Breast epithelium (tissue), 4 donors: ENCODE measurements around the gene KAT6B. TPM values are rescaled to one million over a fixed set of nuclear protein-coding genes. Genes with fewer than 3 reads are reported as not detected.
A peak's percentile ranks its signal among the peaks of the same experiment; 100 is the strongest.

Experiments
- DNase-seq, 2 donors: peaks; one replicate each; pipeline ENCODE4 v3.0.0-alpha.2; 2019; ENCODE audit warnings: low spot score in 2 of 2
- H3K27ac ChIP-seq, 2 donors: fragments of 200-600 bp; sonication (generic) in 1 of 2; one replicate each; pipeline ENCODE4 v1.5.1; 2016 to 2019; ENCODE audit warnings: mild to moderate bottlenecking in 1 of 2
- H3K27me3 ChIP-seq, 2 donors: fragments of 200-600 bp; sonication (generic) in 1 of 2; one replicate each; pipeline versions ENCODE4 v1.5.1 to v1.6.0; 2017 to 2019; ENCODE audit warnings: control low read depth in 1 of 2, mild to moderate bottlenecking in 1 of 2
- H3K36me3 ChIP-seq: fragments of 200-600 bp; one replicate; pipeline ENCODE4 v1.5.1; 2019
- H3K4me1 ChIP-seq, 2 donors: fragments of 200-600 bp; sonication (generic); one replicate each; pipeline ENCODE4 v1.5.1; 2016 to 2019; ENCODE audit warnings: control low read depth in 1 of 2
- H3K4me3 ChIP-seq, 3 donors: fragments of 200-600 bp; sonication (generic); 1 replicate in 2 of 3; 2 replicates in 1 of 3; pipeline ENCODE4 v1.5.1; 2016 to 2019; ENCODE audit warnings: mild to moderate bottlenecking in 3 of 3, moderate library complexity in 2 of 3
- H3K9me3 ChIP-seq, 2 donors: fragments of 200-600 bp; sonication (generic) in 1 of 2; one replicate each; pipeline ENCODE4 v1.5.1; 2016 to 2019; ENCODE audit warnings: control low read depth in 1 of 2
- CTCF ChIP-seq, 3 donors: fragments of 450-650 bp; IDR thresholded peaks; one replicate each; pipeline ENCODE4 v1.5.1; 2016 to 2017; ENCODE audit warnings: antibody characterized with exemption in 3 of 3, mild to moderate bottlenecking in 3 of 3, moderate library complexity in 3 of 3
- POLR2A ChIP-seq: fragments of 450-650 bp; IDR thresholded peaks from one replicate; pipeline ENCODE4 v1.6.1; 2016; ENCODE audit warnings: antibody characterized with exemption, mild to moderate bottlenecking, moderate library complexity
- POLR2AphosphoS5 ChIP-seq, 3 donors: sonication (generic); formaldehyde crosslinking; IDR thresholded peaks; one replicate each; pipeline ENCODE4 v1.6.1; 2017; ENCODE audit warnings: antibody characterized with exemption in 3 of 3
- intact Hi-C: fragments of 100-400 bp; cut with DNase I; formaldehyde crosslinking; loops from one replicate; pipeline ENCODE4 v1.15.1; 2023; ENCODE audit warnings: low total_unique reads
- total RNA-seq, 3 donors: library from RNA; depleted of rRNA; stranded (reverse); fragments of >200 nt; gene quantifications; one replicate each; pipeline ENCODE4 v1.1.0, GENCODE V29; 2016

The KAT6B gene
- total RNA-seq, 3 donors from 2014 or later, result 46.2 to 90.3 (median 55.7) TPM

- H3K27me3 ChIP-seq, result no peaks in the 10 kb centered on the region
- no peaks in the 10 kb centered on the region for H3K36me3 ChIP-seq
- intact Hi-C loops, result no loop called here
- no peak for TF ChIP-seq POLR2AphosphoS5 (IDR thresholded peaks at IDR 0.05)
- no peak for TF ChIP-seq CTCF (IDR thresholded peaks at IDR 0.05)
- no peak for TF ChIP-seq POLR2A
- no peak overlapping the region for H3K4me3 ChIP-seq
- H3K4me1 ChIP-seq, result no peaks in the 10 kb centered on the region
- H3K27ac ChIP-seq, result no peak overlapping the region
- DNase-seq, result no peak
- no peaks in the 10 kb centered on the region for H3K9me3 ChIP-seq
Observed at GRCh38 chr10:74814797-74815196, 11.6 kb upstream of the KAT6B start.

GRCh38 chr10:74816824-74817498 lies 9.4 kb upstream of the KAT6B start:
- intact Hi-C loops, result no loop called here
- no peak for DNase-seq

GRCh38 chr10:74821501-74821900 lies 4.9 kb upstream of the KAT6B start:
- TF ChIP-seq POLR2AphosphoS5 (IDR thresholded peaks at IDR 0.05) (no peak), POLR2A (no peak), CTCF (IDR thresholded peaks at IDR 0.05) (no peak)
- H3K36me3 ChIP-seq, result no peaks in the 10 kb centered on the region
- intact Hi-C loops, result no loop called here
- peak overlapping the region; percentile 2 to 14 for H3K27ac ChIP-seq
- no peak for DNase-seq
- no peaks in the 10 kb centered on the region for H3K9me3 ChIP-seq
- H3K4me3 ChIP-seq, result no peak overlapping the region
- no peaks in the 10 kb centered on the region for H3K27me3 ChIP-seq
- no peaks in the 10 kb centered on the region for H3K4me1 ChIP-seq

More at GRCh38 chr10:74816824-74817498, 9.4 kb upstream of the KAT6B start:
- H3K9me3 ChIP-seq, result no peaks in the 10 kb centered on the region
- no peaks in the 10 kb centered on the region for H3K4me1 ChIP-seq
- TF ChIP-seq CTCF (IDR thresholded peaks at IDR 0.05), result no peak
- H3K4me3 ChIP-seq, result no peak overlapping the region
- no peaks in the 10 kb centered on the region for H3K36me3 ChIP-seq
- H3K27me3 ChIP-seq, result no peaks in the 10 kb centered on the region
- no peak overlapping the region for H3K27ac ChIP-seq

- DNase-seq, result no peak
- no peaks in the 10 kb centered on the region for H3K9me3 ChIP-seq
- no peaks in the 10 kb centered on the region for H3K27me3 ChIP-seq
- H3K36me3 ChIP-seq, result no peaks in the 10 kb centered on the region
- TF ChIP-seq CTCF (IDR thresholded peaks at IDR 0.05) (no peak), POLR2A (no peak), POLR2AphosphoS5 (IDR thresholded peaks at IDR 0.05) (no peak)
- H3K4me1 ChIP-seq, result no peaks in the 10 kb centered on the region
- H3K4me3 ChIP-seq, result no peak overlapping the region
- H3K27ac ChIP-seq, result peak overlapping the region; percentile 2 to 14
- intact Hi-C loops, result no loop called here
Observed at GRCh38 chr10:74822101-74822500, 4.3 kb upstream of the KAT6B start.

GRCh38 chr10:74822521-74823089 lies 3.8 kb upstream of the KAT6B start:
- DNase-seq, result no peak
- no peaks in the 10 kb centered on the region for H3K36me3 ChIP-seq
- peak overlapping the region; percentile 2 to 8 for H3K27ac ChIP-seq
- H3K27me3 ChIP-seq, result no peaks in the 10 kb centered on the region
- TF ChIP-seq POLR2A (no peak), POLR2AphosphoS5 (IDR thresholded peaks at IDR 0.05) (no peak), CTCF (IDR thresholded peaks at IDR 0.05) (no peak)
- H3K9me3 ChIP-seq, result no peaks in the 10 kb centered on the region
- H3K4me3 ChIP-seq, result no peak overlapping the region
- intact Hi-C loops, result no loop called here
- H3K4me1 ChIP-seq, result no peaks in the 10 kb centered on the region
